HG03565 (cell line): ENCODE data around the gene PNMA5.
A peak's percentile ranks its signal among the peaks of the same experiment; 100 is the strongest.
"Not testable (repeated sequence)": the region's sequence is repeated elsewhere in the genome, so short reads cannot be mapped to it uniquely, and the experiment has no call there.

Experiments
- ATAC-seq: cut with Tn5 transposase; IDR thresholded peaks from one replicate; pipeline ENCODE4 v1.9.1; 2021; ENCODE audit warnings: mild to moderate bottlenecking, moderate library complexity; ENCODE audit not compliant: unreplicated experiment

PNMA5 gene

DNA sequence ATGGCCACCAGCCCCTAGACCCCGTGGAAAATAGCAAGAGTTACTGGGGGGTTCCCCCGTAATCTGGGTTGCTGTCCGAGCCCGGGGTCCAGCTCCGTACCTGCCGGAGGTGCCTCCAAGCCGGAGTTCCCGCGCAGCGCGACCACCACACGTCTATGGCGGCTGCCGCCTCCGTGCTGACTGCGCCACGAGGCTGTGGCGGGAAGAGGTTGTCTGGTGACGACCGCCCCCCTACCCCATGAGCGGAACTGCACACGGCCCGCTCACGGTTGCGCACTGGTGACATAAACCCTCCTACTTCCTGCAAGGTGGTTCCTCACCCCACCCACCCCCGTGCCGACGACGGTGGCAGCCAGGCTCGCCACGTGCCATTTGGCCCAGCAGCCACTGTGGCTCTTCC lies at the start of gene PNMA5:
PNMA5 (minus strand) TSS at position 184 of the 400 bp plus-strand sequence. CDS start 2,518 bp downstream, outside the sequence.
- ATAC-seq = no peak

- peak; percentile 68 for ATAC-seq
Measured at GRCh38 chrX:153032397-153033118, 38.6 kb upstream of the PNMA5 start.

DNA sequence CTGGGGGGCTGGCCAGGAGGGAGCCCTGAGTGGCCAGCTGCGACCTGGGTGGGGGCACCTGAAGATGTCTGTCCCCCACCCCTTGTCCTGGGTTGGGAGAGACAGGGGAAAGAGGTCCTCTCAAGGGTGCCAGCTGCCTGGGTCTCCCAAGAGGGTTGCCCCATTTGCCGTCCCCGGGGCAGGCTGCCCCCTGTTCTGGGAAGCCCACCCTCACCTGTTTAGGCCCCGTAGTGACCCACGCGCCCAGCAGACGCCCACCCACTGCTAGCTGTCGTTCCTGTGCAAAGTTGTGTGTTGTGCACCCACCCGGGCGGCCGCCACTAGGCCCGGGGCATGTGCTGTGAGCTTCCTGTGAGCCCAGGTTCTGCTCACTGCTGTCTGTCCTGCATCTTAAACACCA lies 36.9 kb upstream of the PNMA5 start:
- ATAC-seq = no peak

DNA sequence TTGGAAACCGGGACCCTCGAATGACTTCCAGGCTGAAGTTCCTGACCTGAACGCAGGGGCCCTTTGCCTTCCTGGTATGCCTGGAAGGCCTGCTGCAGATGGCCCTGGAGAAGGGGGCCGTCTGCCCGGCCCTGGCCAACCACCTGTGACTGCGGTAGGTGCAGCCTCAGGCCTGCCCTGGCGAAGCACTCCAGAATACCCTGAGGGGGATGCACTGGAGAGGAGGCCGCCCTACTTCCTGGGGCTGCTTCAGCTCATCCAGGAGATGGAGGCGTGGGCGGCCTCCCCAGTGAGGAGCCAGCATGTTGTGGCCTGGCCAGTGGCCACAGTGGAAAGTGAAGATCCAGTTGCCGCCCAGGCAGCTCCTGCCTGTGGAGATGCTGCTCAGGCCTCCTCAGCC lies 36.0 kb upstream of the PNMA5 start:
- no peak for ATAC-seq

DNA sequence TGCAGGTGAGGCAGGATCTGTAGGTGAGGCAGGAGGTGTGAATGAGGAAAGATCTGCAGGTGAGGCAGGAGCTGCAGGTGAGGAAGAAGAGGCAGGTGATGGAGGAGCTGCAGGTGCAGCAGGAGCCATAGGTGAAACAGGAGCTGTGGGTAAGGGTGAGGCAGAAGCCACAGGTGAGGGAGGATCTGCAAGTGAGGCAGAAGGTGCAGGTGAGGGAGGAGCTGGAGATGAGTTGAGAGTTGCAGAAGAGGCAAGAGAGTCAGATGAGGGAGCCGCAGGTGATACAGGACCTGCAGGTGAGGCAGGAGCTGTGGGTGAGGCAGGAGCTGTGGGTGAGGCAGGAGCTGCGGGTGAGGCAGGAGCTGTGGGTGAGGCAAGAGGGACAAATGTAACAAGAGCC lies 35.2 kb upstream of the PNMA5 start:
- no peak for ATAC-seq

GRCh38 chrX:153028487-153028886 lies 34.6 kb upstream of the PNMA5 start:
- not testable (repeated sequence) for ATAC-seq

- not testable (repeated sequence) for ATAC-seq
Measured at GRCh38 chrX:153026501-153026900, 32.6 kb upstream of the PNMA5 start.

DNA sequence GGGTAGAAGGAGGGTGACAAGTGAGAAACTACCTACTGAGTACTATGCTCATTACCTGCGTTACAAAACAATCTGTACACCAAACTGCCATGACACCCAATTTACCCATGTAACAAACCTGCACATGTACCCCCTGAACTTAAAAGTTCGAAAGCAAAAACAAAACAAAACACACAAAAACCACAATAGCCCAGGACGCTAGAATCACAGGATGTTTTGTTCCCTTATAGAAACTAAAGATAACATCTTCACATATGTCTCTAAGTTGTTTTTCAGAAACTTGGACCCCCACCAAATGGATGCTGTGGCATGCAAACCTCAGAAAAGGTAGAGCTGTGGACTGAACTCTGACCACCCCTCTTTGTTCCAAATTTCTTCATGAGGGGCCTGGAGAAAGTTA lies 25.2 kb upstream of the PNMA5 start:
- no peak for ATAC-seq

GRCh38 chrX:153017174-153017573 lies 23.3 kb upstream of the PNMA5 start:
- ATAC-seq = not testable (repeated sequence)

DNA sequence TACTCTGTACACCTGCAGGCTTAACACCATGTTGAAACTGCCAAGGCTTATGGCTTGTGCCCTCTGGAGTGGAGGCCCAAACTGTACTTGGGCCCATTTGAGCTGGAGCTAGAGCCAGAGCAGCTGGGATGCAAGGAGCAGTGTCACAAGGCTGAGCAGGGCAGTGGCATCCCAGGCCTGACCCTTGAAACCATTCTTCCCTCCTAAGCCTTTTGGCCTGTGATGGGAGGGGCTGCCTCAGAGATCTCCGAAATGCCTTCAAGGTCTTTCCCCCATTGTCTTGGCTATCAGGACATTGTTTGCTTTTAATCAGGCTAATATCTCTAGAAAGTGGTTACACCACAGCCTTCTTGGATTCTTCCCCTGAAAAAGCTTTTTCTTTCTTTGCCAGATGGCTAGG lies 10.9 kb upstream of the PNMA5 start:
- no peak for ATAC-seq

DNA sequence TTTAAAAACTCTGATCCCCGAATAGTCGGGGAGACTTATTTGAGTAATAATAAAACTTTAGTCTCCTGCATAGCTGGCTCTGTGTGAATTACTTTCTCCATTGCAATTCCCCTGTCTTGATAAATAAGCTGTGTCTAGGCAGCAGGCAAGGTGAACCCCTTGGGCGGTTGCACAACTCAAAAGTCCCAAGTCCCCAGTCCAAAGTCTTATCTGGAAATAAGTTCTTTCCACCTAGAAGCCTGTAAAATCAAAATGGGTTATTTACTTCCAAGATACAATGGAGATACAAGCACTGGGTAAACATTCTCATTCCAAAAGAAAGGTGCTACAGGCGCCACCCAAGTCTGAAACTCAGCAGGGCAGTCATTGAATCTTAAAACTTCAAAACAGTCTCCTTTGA lies 10.1 kb upstream of the PNMA5 start:
- ATAC-seq = no peak

DNA sequence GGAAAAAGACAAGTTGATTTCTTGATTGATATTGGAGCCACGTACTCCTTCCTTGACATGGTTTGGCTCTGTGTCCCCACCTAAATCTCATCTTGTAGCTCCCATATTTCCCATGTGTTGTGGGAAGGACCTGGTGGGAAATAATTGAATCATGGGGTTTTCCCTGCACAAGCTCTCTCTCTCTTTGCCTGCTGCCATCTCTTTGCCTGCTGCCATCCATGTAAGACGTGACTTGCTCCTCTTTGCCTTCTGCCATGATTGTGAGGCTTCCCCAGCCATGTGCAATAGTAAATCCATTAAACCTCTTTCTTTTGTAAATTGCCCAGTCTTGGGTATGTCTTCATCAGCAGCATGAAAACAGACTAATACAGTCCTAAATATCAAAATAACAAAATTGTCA lies 8.3 kb upstream of the PNMA5 start:
- ATAC-seq = not testable (repeated sequence)

- no peak for ATAC-seq
Measured at GRCh38 chrX:152997337-152997736, 3.4 kb upstream of the PNMA5 start.

DNA sequence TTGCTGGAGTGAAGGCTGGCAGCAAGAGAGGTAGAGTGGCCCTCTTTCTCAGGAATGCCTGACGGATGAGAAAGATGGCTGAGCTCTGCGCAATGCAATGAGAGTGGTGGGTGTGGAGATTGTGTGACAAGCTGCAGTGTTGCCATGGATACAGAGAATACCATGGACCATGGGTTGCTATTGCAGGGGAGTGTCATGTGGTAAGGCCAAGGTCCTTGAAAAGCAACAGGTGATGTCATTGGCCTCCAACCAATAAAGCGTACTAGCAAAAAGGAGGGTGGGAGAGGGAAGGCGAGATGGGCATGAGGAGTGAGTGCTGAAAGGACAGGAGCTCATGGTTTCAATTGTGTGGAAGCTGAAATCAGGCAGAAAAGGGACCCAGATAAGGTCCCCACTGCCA lies 1.8 kb downstream of the PNMA5 start:
- no peak for ATAC-seq

DNA sequence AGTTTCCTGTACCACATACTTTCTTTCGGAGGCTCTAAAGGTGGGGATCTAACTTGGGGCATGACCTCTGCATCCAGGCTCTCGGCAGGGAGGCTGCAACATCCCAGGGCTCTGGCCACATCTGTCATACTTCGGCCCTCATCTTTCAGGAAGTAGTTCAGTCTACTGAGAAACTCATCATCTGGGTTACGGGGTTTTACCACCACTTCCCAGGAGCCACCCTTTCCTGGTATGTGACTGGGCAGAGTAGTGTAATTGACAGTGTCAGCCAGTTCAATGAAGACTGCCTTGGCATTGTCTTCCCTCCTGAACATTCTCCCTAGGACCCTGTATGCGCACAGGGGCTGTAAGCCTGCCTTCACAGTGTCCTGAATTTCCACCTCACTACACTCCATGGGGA lies 2.8 kb downstream of the PNMA5 start:
- no peak for ATAC-seq

GRCh38 chrX:152989292-152989658 lies 4.6 kb downstream of the PNMA5 start:
- ATAC-seq = no peak

GRCh38 chrX:152988536-152989291 lies 5.2 kb downstream of the PNMA5 start:
- no peak for ATAC-seq

GRCh38 chrX:152987801-152988200 lies 6.1 kb downstream of the PNMA5 start:
- no peak for ATAC-seq

DNA sequence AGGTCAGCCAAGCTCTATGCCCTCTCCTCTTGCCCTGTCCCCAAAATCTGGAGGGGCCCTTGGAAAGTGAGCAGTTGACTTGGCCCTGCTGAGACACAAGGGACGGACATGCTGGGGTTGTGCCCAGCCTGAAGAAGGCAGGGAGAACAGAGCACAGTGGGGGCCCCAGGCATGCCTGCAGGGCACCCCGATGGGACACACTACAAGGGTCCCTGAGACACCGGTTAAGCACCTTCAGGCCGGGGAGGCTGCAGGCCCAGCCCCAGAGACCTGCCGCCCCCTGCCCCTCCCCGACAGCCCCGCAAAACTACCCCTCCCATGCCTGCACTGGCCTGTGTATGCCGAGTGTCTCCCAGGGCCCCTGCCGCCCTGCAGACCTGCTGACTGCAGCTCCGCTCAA lies 6.8 kb downstream of the PNMA5 start:
- ATAC-seq = not testable (repeated sequence)

GRCh38 chrX:152985383-152985782 lies 8.5 kb downstream of the PNMA5 start:
- not testable (repeated sequence) for ATAC-seq

DNA sequence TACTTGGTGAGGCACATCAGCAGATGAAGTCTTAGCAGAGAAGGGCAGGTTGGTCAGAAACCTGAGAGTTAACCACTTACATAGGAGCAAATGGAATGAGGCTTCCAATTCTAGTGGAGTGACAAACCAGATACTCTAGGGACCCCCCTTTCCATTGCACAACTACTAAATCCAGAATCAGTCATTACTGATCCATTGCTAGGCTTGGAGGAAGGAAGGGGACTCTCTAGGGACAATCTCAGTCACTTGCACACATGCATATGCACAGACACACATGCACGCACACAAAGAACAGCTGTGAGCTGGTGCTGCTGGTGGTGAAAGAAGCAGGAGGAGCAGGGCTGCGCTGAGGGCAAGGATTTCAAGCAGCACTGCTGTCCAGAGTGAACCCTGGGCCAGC lies 25.7 kb downstream of the PNMA5 start:
- ATAC-seq = no peak

- ATAC-seq = no peak
Measured at GRCh38 chrX:152960115-152960514, 33.8 kb downstream of the PNMA5 start.
